CD8-positive, alpha-beta memory T cell (primary cell): ENCODE measurements around the gene PTPN23. TPM values are rescaled to one million over a fixed set of nuclear protein-coding genes. Genes with fewer than 3 reads are reported as not detected.
A peak's percentile ranks its signal among the peaks of the same experiment; 100 is the strongest.

Experiments used
- CTCF ChIA-PET: fragments of 350-600 bp; sonication (Branson Sonifier 250); formaldehyde crosslinking; loops from one replicate; lab custom pipeline; 2021; ENCODE audit warnings: antibody characterized with exemption; lab: Charles Lee
- POLR2A ChIA-PET: fragments of 350-600 bp; sonication (Branson Sonifier 250); formaldehyde crosslinking; loops from one replicate; lab custom pipeline; 2021; ENCODE audit warnings: antibody characterized with exemption; lab: Charles Lee
- DNase-seq, 5 donors: peaks; one replicate each; pipeline versions ENCODE4 v3.0.0 to v3.0.0-alpha.2; 2020 to 2022; ENCODE audit warnings: mixed read lengths in 1 of 5
- H3K27ac ChIP-seq: one replicate; pipeline ENCODE4 v1.7.0; 2013; ENCODE audit warnings: low read depth, mild to moderate bottlenecking, low read length, moderate library complexity
- H3K27me3 ChIP-seq: 2 replicates; pipeline ENCODE4 v1.7.0; 2013; ENCODE audit warnings: low read length, mild to moderate bottlenecking; ENCODE audit not compliant: insufficient read depth, poor library complexity, severe bottlenecking
- H3K36me3 ChIP-seq: 2 replicates; pipeline ENCODE4 v1.7.0; 2013; ENCODE audit warnings: mild to moderate bottlenecking, low read length, moderate library complexity; ENCODE audit not compliant: insufficient read depth
- H3K4me1 ChIP-seq: 2 replicates; pipeline ENCODE4 v1.7.0; 2013; ENCODE audit warnings: mild to moderate bottlenecking, low read length, moderate library complexity; ENCODE audit not compliant: insufficient read depth
- H3K4me3 ChIP-seq: 2 replicates; pipeline ENCODE4 v1.7.0; 2013; ENCODE audit warnings: mild to moderate bottlenecking, low read length
- H3K9me3 ChIP-seq: 2 replicates; pipeline ENCODE4 v1.7.0; 2013; ENCODE audit warnings: mild to moderate bottlenecking, low read length
- H3K27ac Mint-ChIP-seq, 8 donors: one replicate each; pipeline ENCODE4 v1.8.0; 2020 to 2021; ENCODE audit warnings: mixed read lengths in 8 of 8, mild to moderate bottlenecking in 6 of 8, inconsistent platforms in 3 of 8, moderate library complexity in 3 of 8
- H3K27me3 Mint-ChIP-seq, 2 donors: one replicate each; pipeline ENCODE4 v1.8.0; 2020 to 2021; ENCODE audit warnings: mixed read lengths in 2 of 2, mild to moderate bottlenecking in 1 of 2, moderate library complexity in 1 of 2
- H3K36me3 Mint-ChIP-seq, 3 donors: one replicate each; pipeline ENCODE4 v1.8.0; 2020 to 2021; ENCODE audit warnings: mixed read lengths in 3 of 3, inconsistent platforms in 1 of 3, mild to moderate bottlenecking in 1 of 3
- H3K4me1 Mint-ChIP-seq, 3 donors: one replicate each; pipeline ENCODE4 v1.8.0; 2020 to 2021; ENCODE audit warnings: mixed read lengths in 3 of 3, inconsistent platforms in 1 of 3, mild to moderate bottlenecking in 1 of 3
- H3K4me3 Mint-ChIP-seq, 7 donors: one replicate each; pipeline ENCODE4 v1.8.0; 2020 to 2021; ENCODE audit warnings: mixed read lengths in 7 of 7, mild to moderate bottlenecking in 6 of 7, moderate library complexity in 4 of 7, inconsistent platforms in 2 of 7
- H3K9me3 Mint-ChIP-seq, 5 donors: one replicate each; pipeline ENCODE4 v1.8.0; 2020 to 2022; ENCODE audit warnings: mixed read lengths in 5 of 5, mild to moderate bottlenecking in 3 of 5, moderate library complexity in 2 of 5, inconsistent platforms in 1 of 5
- polyA plus RNA-seq: library from polyadenylated mRNA; unstranded; fragments of 300-500 nt; fragmentation: Illumina TruSeq; gene quantifications from one replicate; pipeline ENCODE4 v1.2.3, GENCODE V29; 2021
- total RNA-seq, 2 experiments: library from RNA; stranded (reverse); gene quantifications; one replicate each; pipeline ENCODE4 v1.2.3, GENCODE V29; 2021

The PTPN23 gene
- total and polyA plus RNA-seq, 3 experiments from 2014 or later: 4.4 to 36.1 (median 30.5) TPM

DNA sequence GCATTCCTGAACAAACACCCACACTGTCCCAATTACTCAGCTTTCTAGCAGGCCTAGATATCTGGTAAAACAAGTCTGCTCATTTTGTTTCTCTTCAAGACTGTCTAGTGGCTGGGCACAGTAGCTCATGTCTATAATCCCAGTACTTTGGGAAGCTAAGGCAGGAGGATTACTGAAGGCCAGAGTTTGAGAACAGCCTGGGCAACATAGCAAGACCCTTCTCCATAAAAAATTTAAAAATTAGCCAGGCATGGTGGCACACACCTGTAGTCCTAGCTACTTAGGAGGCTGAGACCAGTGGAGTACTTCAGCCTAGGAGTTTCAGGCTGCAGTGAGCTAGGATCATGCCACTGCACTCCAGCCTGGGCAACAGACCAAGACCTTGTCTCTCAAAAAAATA lies 6.2 kb upstream of the PTPN23 start:
- CTCF ChIA-PET: no interaction called here
- H3K4me3 Mint-ChIP-seq: no peak overlapping the region
- POLR2A ChIA-PET: no interaction called here

DNA sequence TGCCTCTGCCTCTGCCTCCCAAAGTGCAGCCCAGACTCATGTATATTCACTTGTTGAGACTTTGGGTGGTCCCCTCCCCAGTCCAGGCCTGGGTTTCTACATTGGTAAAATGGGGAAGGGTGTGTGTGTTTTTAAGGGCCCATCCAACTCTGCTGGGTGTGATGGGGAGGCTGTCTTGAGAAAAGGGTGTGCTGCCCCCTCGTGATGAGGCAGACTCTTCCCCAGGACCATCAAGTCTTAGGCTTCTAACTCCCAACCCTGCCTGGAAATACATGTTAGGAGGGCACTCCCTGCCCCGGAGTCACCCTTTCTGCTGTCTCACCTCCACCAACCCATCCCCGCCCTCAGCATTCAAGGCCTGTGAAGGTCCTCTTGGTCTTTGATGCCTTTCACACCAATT lies 4.4 kb upstream of the PTPN23 start:
- Histone ChIP-seq H3K4me1 (peaks cover 14% of the 10 kb centered on the region), H3K4me3 (no peak overlapping the region), H3K27me3 (no peaks in the 10 kb centered on the region), H3K36me3 (no peaks in the 10 kb centered on the region), H3K9me3 (no peaks in the 10 kb centered on the region), H3K27ac (no peak overlapping the region)
- Mint-ChIP-seq H3K9me3 (no peaks in the 10 kb centered on the region), H3K27me3 (peaks cover 4 to 9% of the 10 kb centered on the region in 2 donors), H3K27ac (peak overlapping the region in 3 of 8 donors; percentile 33 to 61 (median 41)), H3K4me3 (no peak overlapping the region), H3K4me1 (peaks cover 13 to 20% (median 17%) of the 10 kb centered on the region in 3 donors), H3K36me3 (peaks cover 0 to 11% (median 0%) of the 10 kb centered on the region in 3 donors)
- POLR2A ChIA-PET: no interaction called here
- DNase-seq: no peak
- CTCF ChIA-PET: no interaction called here

More for the DNA sequence above, 6.2 kb upstream of the PTPN23 start:
- H3K36me3 ChIP-seq: no peaks in the 10 kb centered on the region
- H3K4me1 ChIP-seq: peaks cover 6% of the 10 kb centered on the region
- H3K27ac ChIP-seq: no peak overlapping the region
- no peaks in the 10 kb centered on the region for H3K27me3 ChIP-seq
- H3K9me3 Mint-ChIP-seq: no peaks in the 10 kb centered on the region
- no peaks in the 10 kb centered on the region for H3K9me3 ChIP-seq
- H3K4me3 ChIP-seq: no peak overlapping the region
- DNase-seq: no peak
- no peak overlapping the region for H3K27ac Mint-ChIP-seq
- H3K4me1 Mint-ChIP-seq: peaks cover 2 to 9% (median 3%) of the 10 kb centered on the region in 3 donors
- no peaks in the 10 kb centered on the region for H3K36me3 Mint-ChIP-seq
- H3K27me3 Mint-ChIP-seq: peaks cover 4 to 16% of the 10 kb centered on the region in 2 donors

DNA sequence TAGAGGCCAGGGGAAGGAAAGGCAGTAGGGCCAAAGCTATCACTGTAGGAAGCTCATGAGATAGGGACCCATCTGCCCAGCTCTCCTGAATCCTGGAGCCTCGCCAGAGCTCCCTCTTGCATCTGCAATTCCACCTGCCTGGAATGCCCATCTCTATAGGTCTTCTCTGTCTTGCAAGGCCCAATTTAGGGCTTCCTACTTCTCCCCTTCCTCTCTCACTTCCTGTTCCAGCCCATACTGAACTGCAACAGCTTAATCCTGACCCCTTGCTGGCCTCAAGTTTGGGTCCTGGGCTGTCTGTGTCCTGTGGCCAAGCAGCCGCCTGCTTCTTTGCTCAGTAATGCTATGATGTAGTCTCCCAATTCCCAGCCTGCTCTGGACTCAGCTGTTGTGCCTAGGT lies 3.6 kb upstream of the PTPN23 start:
- CTCF ChIA-PET: no interaction called here
- peaks cover 19 to 28% (median 23%) of the 10 kb centered on the region in 3 donors for H3K4me1 Mint-ChIP-seq

DNA sequence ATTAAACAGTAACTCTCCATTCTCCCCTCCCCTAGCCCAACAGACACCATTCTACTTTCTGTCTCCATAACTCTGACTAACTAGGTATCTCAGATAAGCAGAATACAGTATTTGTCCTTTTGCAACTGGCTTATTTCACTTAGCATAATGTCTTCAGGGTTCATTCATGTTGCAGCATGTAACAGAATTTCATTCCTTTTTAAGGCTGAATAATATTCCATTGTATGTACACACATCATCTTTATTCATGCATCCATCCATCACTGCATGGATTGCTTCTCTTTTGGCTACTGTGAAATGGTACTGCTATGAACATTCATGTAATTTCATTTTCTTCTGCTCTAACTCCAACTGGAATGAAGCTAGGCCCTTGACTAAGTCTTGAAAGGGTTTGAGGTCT lies 2.0 kb upstream of the PTPN23 start:
- Mint-ChIP-seq H3K27ac (peak overlapping the region in 4 of 8 donors; percentile 38 to 100 (median 74)), H3K4me1 (peaks cover 30 to 42% (median 34%) of the 10 kb centered on the region in 3 donors), H3K4me3 (peak overlapping the region in 3 of 7 donors; percentile 32 to 99 (median 98)), H3K9me3 (no peaks in the 10 kb centered on the region), H3K27me3 (no peaks in the 10 kb centered on the region), H3K36me3 (peaks cover 0 to 19% (median 3%) of the 10 kb centered on the region in 3 donors)
- no peak overlapping the region for H3K4me3 ChIP-seq
- H3K27me3 ChIP-seq: no peaks in the 10 kb centered on the region
- H3K9me3 ChIP-seq: no peaks in the 10 kb centered on the region
- H3K36me3 ChIP-seq: no peaks in the 10 kb centered on the region
- ChIA-PET POLR2A (no interaction called here), CTCF (no interaction called here)
- peaks cover 28% of the 10 kb centered on the region for H3K4me1 ChIP-seq
- DNase-seq: no peak
- no peak overlapping the region for H3K27ac ChIP-seq

More for the DNA sequence above, 3.6 kb upstream of the PTPN23 start:
- H3K4me1 ChIP-seq: peaks cover 21% of the 10 kb centered on the region
- DNase-seq: no peak
- H3K9me3 Mint-ChIP-seq: no peaks in the 10 kb centered on the region
- no peaks in the 10 kb centered on the region for H3K9me3 ChIP-seq
- peak overlapping the region in 1 of 7 donors; percentile 28 for H3K4me3 Mint-ChIP-seq
- peaks cover 0 to 13% (median 0%) of the 10 kb centered on the region in 3 donors for H3K36me3 Mint-ChIP-seq
- peak overlapping the region in 2 of 8 donors; percentile 5 to 11 for H3K27ac Mint-ChIP-seq
- no peak overlapping the region for H3K27ac ChIP-seq
- H3K27me3 Mint-ChIP-seq: peaks cover 4% of the 10 kb centered on the region in 2 donors
- no peak overlapping the region for H3K4me3 ChIP-seq
- no peaks in the 10 kb centered on the region for H3K36me3 ChIP-seq
- H3K27me3 ChIP-seq: no peaks in the 10 kb centered on the region
- POLR2A ChIA-PET: no interaction called here

DNA sequence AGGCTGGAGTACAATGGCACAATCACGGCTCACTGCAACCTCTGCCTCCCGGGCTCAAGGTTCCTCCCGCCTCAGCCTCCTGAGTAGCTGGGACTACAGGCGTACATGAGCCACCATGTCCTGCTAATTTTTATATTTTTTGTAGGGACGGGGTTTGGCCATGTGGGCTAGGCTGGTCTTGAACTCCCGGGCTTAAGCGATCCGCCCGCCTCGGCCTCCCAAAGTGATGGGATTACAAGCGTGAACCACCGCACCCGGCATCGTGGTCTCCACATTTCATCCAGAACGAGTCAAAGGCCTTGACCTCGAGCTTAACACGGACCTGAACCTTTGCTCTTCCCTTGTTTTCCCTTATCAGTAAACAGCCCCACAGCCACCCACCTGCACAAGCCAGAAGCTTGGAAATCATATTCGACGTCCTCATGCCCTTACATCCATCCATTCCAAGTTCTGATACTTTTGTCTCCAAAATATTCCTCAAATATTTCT lies 1.4 kb upstream of the PTPN23 start:
- H3K36me3 Mint-ChIP-seq: peaks cover 0 to 22% (median 3%) of the 10 kb centered on the region in 3 donors
- ChIA-PET CTCF (no interaction called here), POLR2A (no interaction called here)
- peaks cover 32 to 46% (median 36%) of the 10 kb centered on the region in 3 donors for H3K4me1 Mint-ChIP-seq
- no peaks in the 10 kb centered on the region for H3K9me3 Mint-ChIP-seq
- Histone ChIP-seq H3K9me3 (no peaks in the 10 kb centered on the region), H3K36me3 (no peaks in the 10 kb centered on the region), H3K27ac (peak overlapping the region; percentile 98), H3K27me3 (no peaks in the 10 kb centered on the region), H3K4me1 (peaks cover 28% of the 10 kb centered on the region), H3K4me3 (peak overlapping the region; percentile 78)
- H3K4me3 Mint-ChIP-seq: peak overlapping the region; percentile 88 to 100 (median 99)
- no peak for DNase-seq
- peak overlapping the region; percentile 61 to 100 (median 100) for H3K27ac Mint-ChIP-seq
- H3K27me3 Mint-ChIP-seq: no peaks in the 10 kb centered on the region

DNA sequence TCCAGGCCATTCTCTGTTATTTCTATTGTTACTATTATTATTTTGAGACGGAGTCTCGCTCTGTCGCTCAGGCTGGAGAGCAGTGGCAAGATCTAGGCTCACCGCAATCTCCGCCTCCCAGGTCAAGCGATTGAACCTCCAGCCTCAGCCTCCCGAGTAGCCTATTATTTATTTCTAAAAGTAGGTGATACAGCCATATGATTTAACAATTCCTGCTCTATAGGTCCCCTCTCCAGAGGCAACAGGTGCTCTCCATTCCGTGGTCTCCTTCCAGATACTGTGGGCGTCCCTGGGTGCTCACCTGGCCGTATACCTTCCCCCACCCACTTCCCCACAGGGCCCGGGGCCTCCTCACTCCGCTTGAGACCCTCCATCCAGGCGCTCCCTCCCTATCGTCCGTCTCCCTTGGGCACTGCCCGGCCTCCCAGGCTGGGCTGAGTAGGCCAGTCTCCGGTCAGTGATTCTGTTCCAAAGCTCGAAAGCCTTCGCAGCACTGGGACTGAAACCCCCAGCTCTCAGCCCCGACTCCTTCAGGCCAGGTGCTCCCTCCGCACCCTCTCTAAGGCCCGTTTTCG lies 708 bp upstream of the PTPN23 start:
- DNase-seq: no peak
- Mint-ChIP-seq H3K9me3 (no peaks in the 10 kb centered on the region), H3K4me1 (peaks cover 32 to 51% (median 36%) of the 10 kb centered on the region in 3 donors), H3K4me3 (peak overlapping the region; percentile 88 to 100 (median 99)), H3K36me3 (peaks cover 0 to 26% (median 3%) of the 10 kb centered on the region in 3 donors), H3K27me3 (no peaks in the 10 kb centered on the region), H3K27ac (peak overlapping the region; percentile 88 to 100 (median 100))
- Histone ChIP-seq H3K4me3 (peak overlapping the region; percentile 78), H3K9me3 (no peaks in the 10 kb centered on the region), H3K36me3 (no peaks in the 10 kb centered on the region), H3K27ac (peak overlapping the region; percentile 98), H3K27me3 (no peaks in the 10 kb centered on the region), H3K4me1 (peaks cover 28% of the 10 kb centered on the region)
- CTCF ChIA-PET: interaction anchor here (0.9 to 1.3 kb wide), 2 partner anchors 41 to 409 kb away, joined by 4 read pairs; no protein-coding TSS in a partner anchor
- POLR2A ChIA-PET: interaction anchor here (0.9 to 1.7 kb wide), 2 partner anchors 216 to 401 kb away, joined by 4 to 6 read pairs; partner anchors contain the start of genes SETD2 and SMARCC1

DNA sequence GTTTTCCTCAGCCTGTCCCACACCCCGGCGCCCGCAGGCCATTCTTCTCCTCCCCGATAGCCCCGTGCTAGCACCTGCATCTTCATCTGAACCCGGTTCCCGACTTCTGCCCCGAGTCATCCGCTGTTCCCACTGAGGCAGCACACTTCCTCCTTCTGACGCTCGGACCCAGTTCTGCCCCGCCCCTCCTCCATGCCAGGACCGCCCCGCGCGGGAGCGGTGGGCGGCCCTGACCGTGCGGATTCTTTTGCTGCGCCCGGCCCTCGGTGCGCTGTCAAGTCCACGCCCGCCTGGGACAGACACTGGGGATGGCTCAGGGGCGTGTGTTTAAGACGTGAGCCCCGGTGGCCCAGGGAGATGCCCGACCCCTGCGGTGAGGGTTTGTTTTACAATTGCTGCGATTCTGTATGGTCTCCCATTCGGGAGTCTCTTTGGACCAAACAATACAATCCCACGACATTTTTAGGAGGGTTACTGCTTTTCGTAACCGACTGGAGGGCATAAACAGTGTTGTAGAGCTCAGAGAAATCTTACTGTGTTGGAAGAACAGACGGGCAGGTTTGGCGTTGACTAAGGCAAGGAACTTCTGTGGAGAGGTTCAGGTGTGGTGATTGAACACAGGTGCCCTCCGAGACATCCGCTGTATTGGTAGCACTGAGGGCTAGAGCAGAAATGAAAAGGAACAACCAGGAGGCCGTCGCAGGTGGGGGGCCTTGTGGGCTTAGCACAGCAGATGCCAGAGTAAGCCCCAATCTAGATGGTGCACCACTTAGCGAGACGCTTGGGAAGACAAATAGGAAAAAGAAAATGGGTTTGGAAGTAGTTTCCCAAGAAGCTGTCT lies 716 bp downstream of the PTPN23 start:
- Mint-ChIP-seq H3K4me1 (peaks cover 43 to 64% (median 43%) of the 10 kb centered on the region in 3 donors), H3K4me3 (peak overlapping the region; percentile 88 to 100 (median 99)), H3K27me3 (peaks cover 0 to 1% of the 10 kb centered on the region in 2 donors), H3K27ac (peak overlapping the region; percentile 88 to 100 (median 100)), H3K9me3 (no peaks in the 10 kb centered on the region), H3K36me3 (peaks cover 0 to 35% (median 6%) of the 10 kb centered on the region in 3 donors)
- H3K4me3 ChIP-seq: peak overlapping the region; percentile 78
- DNase-seq: peak; percentile 63 to 74 (median 65)
- CTCF ChIA-PET: interaction anchor here (1.3 to 1.5 kb wide), 2 partner anchors 95 to 408 kb away, joined by 3 to 4 read pairs; no protein-coding TSS in a partner anchor
- POLR2A ChIA-PET: interaction anchor here (0.5 to 1.7 kb wide), 4 partner anchors 132 to 400 kb away, joined by 3 to 6 read pairs (median 4); partner anchors contain the start of genes ELP6, SETD2 and SMARCC1
- H3K36me3 ChIP-seq: no peaks in the 10 kb centered on the region
- peak overlapping the region; percentile 98 for H3K27ac ChIP-seq
- no peaks in the 10 kb centered on the region for H3K27me3 ChIP-seq
- H3K4me1 ChIP-seq: peaks cover 28% of the 10 kb centered on the region
- H3K9me3 ChIP-seq: no peaks in the 10 kb centered on the region
